ENCODE measurements around the gene PSMB10. TPM values are rescaled to one million over a fixed set of nuclear protein-coding genes. Genes with fewer than 3 reads are reported as not detected.
A peak's percentile ranks its signal among the peaks of the same experiment; 100 is the strongest.
"Not testable (repeated sequence)": the region's sequence is repeated elsewhere in the genome, so short reads cannot be mapped to it uniquely, and the experiment has no call there.

Gene PSMB10
- total RNA-seq, 2 experiments from 2014 or later = 257 to 275 TPM

DNA sequence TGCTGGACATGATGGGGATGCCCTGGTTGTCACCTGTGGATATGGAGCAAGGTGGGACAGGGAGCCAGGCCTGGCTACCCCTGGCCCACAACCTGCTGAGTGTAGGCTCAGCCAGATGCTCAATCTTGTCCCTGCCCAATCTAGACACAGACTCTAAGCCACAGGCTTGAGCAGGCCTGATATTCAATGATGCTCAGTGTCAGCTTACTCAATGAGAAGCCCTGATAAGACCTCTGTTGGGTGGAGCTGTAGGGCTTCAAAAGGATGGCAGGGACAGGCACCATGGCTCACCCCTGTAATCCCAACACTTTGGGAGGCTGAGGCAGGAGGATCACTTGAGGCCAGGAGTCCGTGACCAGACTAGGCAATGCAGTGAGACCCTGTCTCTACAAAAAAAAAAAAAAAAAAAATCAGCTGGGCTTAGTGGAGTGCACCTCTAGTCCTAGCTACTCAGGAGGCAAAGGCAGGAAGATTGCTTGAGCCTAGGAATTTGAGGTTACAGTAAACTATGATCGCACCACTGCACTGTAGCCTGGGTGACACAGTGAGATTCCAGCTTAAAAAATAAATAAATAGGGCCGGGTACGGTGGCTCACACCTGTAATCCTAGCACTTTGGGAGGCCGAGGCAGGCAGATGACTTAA lies 3.9 kb upstream of the PSMB10 start:
- H3K27ac Mint-ChIP-seq = peak overlapping the region; percentile 83
- peaks cover 40% of the 10 kb centered on the region for H3K4me1 Mint-ChIP-seq (ENCODE audit: low read depth)
- no peaks in the 10 kb centered on the region for H3K27me3 Mint-ChIP-seq (ENCODE audit: low read depth)
- ATAC-seq (no peak), DNase-seq (no peak)
- H3K9me3 Mint-ChIP-seq (ENCODE audit: insufficient read depth) = no peaks in the 10 kb centered on the region
- ChIA-PET CTCF (interaction anchor here (0.6 to 5.5 kb wide), 13 partner anchors 9 to 378 kb away, joined by 3 to 27 read pairs (median 4); partner anchors contain the start of gene CTRL), POLR2A (interaction anchor here (0.6 to 1.4 kb wide), 4 partner anchors 59 to 1332 kb away, joined by 3 to 4 read pairs (median 4); partner anchors contain the start of genes DDX28, DPEP2 and DUS2)
- H3K4me3 Mint-ChIP-seq = no peak overlapping the region
- H3K36me3 Mint-ChIP-seq (ENCODE audit: low read depth) = peaks cover 45% of the 10 kb centered on the region

- POLR2A ChIA-PET = interaction anchor here (0.7 to 1.4 kb wide), 5 partner anchors 9 to 288 kb away, joined by 3 to 5 read pairs (median 4); partner anchors contain the start of genes DDX28, DPEP2 and DUS2
- H3K9me3 Mint-ChIP-seq (ENCODE audit: insufficient read depth) = no peaks in the 10 kb centered on the region
- peak overlapping the region; percentile 83 for H3K27ac Mint-ChIP-seq
- CTCF ChIA-PET = interaction anchor here (0.8 to 5.5 kb wide), 7 partner anchors 8 to 123 kb away, joined by 3 to 27 read pairs (median 5); partner anchors contain the start of gene CTRL
- H3K27me3 Mint-ChIP-seq (ENCODE audit: low read depth) = no peaks in the 10 kb centered on the region
- DNase-seq = peak; percentile 48
- H3K4me1 Mint-ChIP-seq (ENCODE audit: low read depth) = peaks cover 47% of the 10 kb centered on the region
- no peak for ATAC-seq
- peaks cover 49% of the 10 kb centered on the region for H3K36me3 Mint-ChIP-seq (ENCODE audit: low read depth)
- peak overlapping the region; percentile 25 for H3K4me3 Mint-ChIP-seq
Observed at GRCh38 chr16:67939507-67940445, 3.1 kb upstream of the PSMB10 start.

DNA sequence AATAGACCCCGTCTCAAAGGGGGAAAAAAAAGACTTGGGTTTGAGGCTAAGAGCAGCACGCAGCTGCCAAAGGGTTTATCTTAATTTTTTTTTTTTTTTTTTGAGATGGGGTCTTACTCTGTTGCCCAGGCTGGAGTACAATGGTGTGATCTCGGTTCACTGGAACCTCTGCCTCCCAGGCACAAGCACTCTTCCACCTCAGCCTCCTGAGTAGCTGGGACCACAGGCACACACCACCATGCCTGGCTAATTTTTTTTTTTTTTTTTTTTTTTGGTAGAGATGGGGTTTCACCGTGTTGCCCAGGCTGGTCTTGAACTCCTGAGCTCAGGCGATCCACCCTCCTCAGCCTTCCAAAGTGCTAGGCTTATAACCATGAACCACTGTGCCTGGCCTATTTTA lies 1.1 kb upstream of the PSMB10 start:
- POLR2A ChIA-PET = interaction anchor here (0.7 to 3.8 kb wide), 6 partner anchors 13 to 136 kb away, joined by 3 to 25 read pairs (median 13); partner anchors contain the start of genes DDX28 and DUS2
- Mint-ChIP-seq H3K4me3 (peak overlapping the region; percentile 100), H3K4me1 (ENCODE audit: low read depth) (peaks cover 60% of the 10 kb centered on the region), H3K36me3 (ENCODE audit: low read depth) (peaks cover 59% of the 10 kb centered on the region), H3K27ac (peak overlapping the region; percentile 99)
- CTCF ChIA-PET = interaction anchor here (0.8 to 3.8 kb wide), 2 partner anchors 103 to 121 kb away, joined by 3 to 24 read pairs; no protein-coding TSS in a partner anchor
- not testable (repeated sequence) for H3K27me3 Mint-ChIP-seq (ENCODE audit: low read depth); H3K9me3 Mint-ChIP-seq (ENCODE audit: insufficient read depth); DNase-seq; ATAC-seq

- H3K27me3 Mint-ChIP-seq (ENCODE audit: low read depth) = no peaks in the 10 kb centered on the region
- ATAC-seq = peak; percentile 66
- peak overlapping the region; percentile 99 for H3K27ac Mint-ChIP-seq
- H3K36me3 Mint-ChIP-seq (ENCODE audit: low read depth) = peaks cover 62% of the 10 kb centered on the region
- DNase-seq = peak; percentile 93
- no peaks in the 10 kb centered on the region for H3K9me3 Mint-ChIP-seq (ENCODE audit: insufficient read depth)
- POLR2A ChIA-PET = interaction anchor here (0.6 to 3.8 kb wide), 26 partner anchors 8 to 156 kb away, joined by 3 to 25 read pairs (median 6); partner anchors contain the start of genes DDX28, DPEP2, DUS2 and EDC4
- CTCF ChIA-PET = interaction anchor here (0.8 to 4.0 kb wide), 10 partner anchors 8 to 456 kb away, joined by 3 to 25 read pairs (median 4); partner anchors contain the start of genes ATP6V0D1, CARMIL2, NFATC3 and NRN1L
- peaks cover 58% of the 10 kb centered on the region for H3K4me1 Mint-ChIP-seq (ENCODE audit: low read depth)
- peak overlapping the region; percentile 100 for H3K4me3 Mint-ChIP-seq
Observed at GRCh38 chr16:67936880-67937605, 393 bp upstream of the PSMB10 start.

GRCh38 chr16:67935402-67936123 lies 1.1 kb downstream of the PSMB10 start:
- peaks cover 58% of the 10 kb centered on the region for H3K36me3 Mint-ChIP-seq (ENCODE audit: low read depth)
- ATAC-seq = peak; percentile 85
- H3K4me3 Mint-ChIP-seq = peak overlapping the region; percentile 100
- H3K9me3 Mint-ChIP-seq (ENCODE audit: insufficient read depth) = no peaks in the 10 kb centered on the region
- CTCF ChIA-PET = interaction anchor here (0.6 to 4.0 kb wide), 20 partner anchors 16 to 328 kb away, joined by 3 to 25 read pairs (median 4); partner anchors contain the start of genes CARMIL2, NFATC3, NRN1L and SLC7A6
- H3K27ac Mint-ChIP-seq = peak overlapping the region; percentile 99
- POLR2A ChIA-PET = interaction anchor here (0.6 to 3.8 kb wide), 33 partner anchors 10 to 388 kb away, joined by 3 to 25 read pairs (median 6); partner anchors contain the start of genes CTCF, DDX28, DPEP2 and DUS2
- peak; percentile 98 for DNase-seq
- peaks cover 44% of the 10 kb centered on the region for H3K4me1 Mint-ChIP-seq (ENCODE audit: low read depth)
- no peaks in the 10 kb centered on the region for H3K27me3 Mint-ChIP-seq (ENCODE audit: low read depth)

DNA sequence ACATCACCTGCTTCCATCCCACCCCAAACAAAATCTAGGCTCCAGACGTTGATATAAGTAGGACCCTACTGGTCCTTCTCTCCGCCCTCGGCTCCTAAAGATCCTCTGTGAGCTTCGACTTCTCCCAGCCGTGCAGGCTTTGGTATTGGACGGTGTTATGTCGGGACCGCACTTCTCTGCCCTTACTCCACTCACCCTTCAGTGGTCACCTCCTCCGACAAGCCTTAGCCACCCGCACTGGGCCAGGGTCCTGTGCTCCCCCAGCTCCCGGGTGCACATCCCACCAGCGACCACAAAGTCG lies 1.6 kb downstream of the PSMB10 start:
- ChIA-PET CTCF (interaction anchor here (0.6 to 4.0 kb wide), 15 partner anchors 16 to 329 kb away, joined by 3 to 25 read pairs (median 4); partner anchors contain the start of genes NFATC3 and SLC7A6), POLR2A (interaction anchor here (0.7 to 3.8 kb wide), 25 partner anchors 10 to 373 kb away, joined by 3 to 25 read pairs (median 8); partner anchors contain the start of genes CTCF, DDX28, DPEP2 and DUS2)
- ATAC-seq = no peak
- Mint-ChIP-seq H3K4me3 (peak overlapping the region; percentile 100), H3K4me1 (ENCODE audit: low read depth) (peaks cover 39% of the 10 kb centered on the region), H3K36me3 (ENCODE audit: low read depth) (peaks cover 56% of the 10 kb centered on the region), H3K9me3 (ENCODE audit: insufficient read depth) (no peaks in the 10 kb centered on the region), H3K27ac (peak overlapping the region; percentile 99), H3K27me3 (ENCODE audit: low read depth) (no peaks in the 10 kb centered on the region)
- no peak for DNase-seq

DNA sequence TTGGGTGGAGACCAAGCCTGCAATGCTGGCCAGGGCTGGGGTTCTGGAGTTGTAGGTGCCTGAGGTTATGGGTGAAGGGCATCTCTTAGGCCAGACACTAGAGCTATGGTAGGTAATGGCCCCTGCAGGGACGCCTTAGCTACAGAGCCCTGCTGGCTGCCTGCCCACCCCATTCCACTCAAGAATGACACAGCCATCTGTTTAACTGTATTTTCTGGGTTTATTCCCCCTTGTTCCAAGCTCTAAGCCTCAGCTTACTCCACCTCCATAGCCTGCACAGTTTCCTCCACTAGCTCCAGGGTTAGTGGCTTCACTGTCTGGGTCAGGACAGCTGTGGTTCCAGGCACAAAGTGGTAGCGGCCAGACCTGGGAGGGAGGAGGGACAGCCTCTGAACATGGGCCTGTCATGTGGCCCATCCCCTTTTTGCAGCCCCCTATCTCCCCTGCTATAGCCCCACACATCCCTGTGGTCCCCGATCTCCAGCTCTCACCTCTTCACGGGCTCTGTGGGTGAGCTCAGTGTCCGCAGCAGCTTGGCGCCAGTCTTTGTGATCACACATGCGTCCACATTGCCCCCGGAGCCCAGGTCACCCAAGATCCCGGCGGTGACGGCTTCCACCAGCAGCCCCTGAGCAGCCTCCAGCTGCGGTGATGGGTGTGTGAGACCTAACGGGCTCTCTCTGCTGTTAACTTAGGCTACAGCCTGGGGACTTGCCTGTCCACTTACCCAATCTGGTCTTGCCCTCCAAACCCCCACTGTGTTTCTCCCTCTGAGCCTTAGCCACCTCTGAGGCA lies 2.1 kb downstream of the PSMB10 start:
- H3K4me3 Mint-ChIP-seq = peak overlapping the region; percentile 100
- DNase-seq = no peak
- peak overlapping the region; percentile 99 for H3K27ac Mint-ChIP-seq
- no peak for ATAC-seq
- H3K36me3 Mint-ChIP-seq (ENCODE audit: low read depth) = peaks cover 55% of the 10 kb centered on the region
- no peaks in the 10 kb centered on the region for H3K27me3 Mint-ChIP-seq (ENCODE audit: low read depth)
- CTCF ChIA-PET = interaction anchor here (1.0 to 4.0 kb wide), 7 partner anchors 51 to 261 kb away, joined by 3 to 25 read pairs (median 4); no protein-coding TSS in a partner anchor
- POLR2A ChIA-PET = interaction anchor here (0.7 to 3.8 kb wide), 15 partner anchors 10 to 373 kb away, joined by 3 to 25 read pairs (median 6); partner anchors contain the start of genes CTCF, LCAT, NFATC3 and PSKH1
- H3K9me3 Mint-ChIP-seq (ENCODE audit: insufficient read depth) = no peaks in the 10 kb centered on the region
- peaks cover 33% of the 10 kb centered on the region for H3K4me1 Mint-ChIP-seq (ENCODE audit: low read depth)

GRCh38 chr16:67933805-67934204 lies 2.8 kb downstream of the PSMB10 start:
- H3K9me3 Mint-ChIP-seq (ENCODE audit: insufficient read depth) = no peaks in the 10 kb centered on the region
- H3K27ac Mint-ChIP-seq = no peak overlapping the region
- H3K36me3 Mint-ChIP-seq (ENCODE audit: low read depth) = peaks cover 52% of the 10 kb centered on the region
- ATAC-seq (no peak), DNase-seq (no peak)
- CTCF ChIA-PET = interaction anchor here (1.0 to 4.0 kb wide), 3 partner anchors 107 to 129 kb away, joined by 3 to 25 read pairs (median 24); no protein-coding TSS in a partner anchor
- no peak overlapping the region for H3K4me3 Mint-ChIP-seq
- POLR2A ChIA-PET = interaction anchor here (0.7 to 3.8 kb wide), 6 partner anchors 18 to 88 kb away, joined by 3 to 25 read pairs (median 4); partner anchors contain the start of gene PSKH1
- H3K27me3 Mint-ChIP-seq (ENCODE audit: low read depth) = no peaks in the 10 kb centered on the region
- H3K4me1 Mint-ChIP-seq (ENCODE audit: low read depth) = peaks cover 27% of the 10 kb centered on the region

DNA sequence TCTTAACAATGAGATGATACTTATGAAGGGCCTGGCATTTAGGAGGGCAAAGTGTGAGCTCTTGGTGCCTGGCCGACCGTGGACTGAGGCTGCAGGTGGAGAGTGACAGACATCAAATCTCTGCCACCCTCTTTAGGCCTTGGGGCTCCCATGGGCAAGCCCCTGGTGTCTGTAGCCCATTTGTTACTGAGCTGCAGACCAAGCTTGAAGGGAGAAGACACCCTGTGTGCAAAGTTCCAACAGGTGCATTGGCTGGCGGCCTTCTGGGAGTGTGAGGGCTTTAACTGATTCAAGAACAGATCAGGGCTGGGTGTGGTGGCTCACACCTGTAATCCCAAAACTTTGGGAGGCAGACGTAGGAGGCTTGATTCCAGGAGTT lies 4.2 kb downstream of the PSMB10 start:
- H3K9me3 Mint-ChIP-seq (ENCODE audit: insufficient read depth) = no peaks in the 10 kb centered on the region
- ChIA-PET POLR2A (interaction anchor here (0.6 kb wide), 1 partner anchor 21 kb away, joined by 4 read pairs; no protein-coding TSS in a partner anchor), CTCF (interaction anchor here (1.1 to 2.9 kb wide), 2 partner anchors 49 to 214 kb away, joined by 3 to 12 read pairs; no protein-coding TSS in a partner anchor)
- peak overlapping the region; percentile 55 for H3K27ac Mint-ChIP-seq
- no peak overlapping the region for H3K4me3 Mint-ChIP-seq
- no peak for DNase-seq
- no peaks in the 10 kb centered on the region for H3K27me3 Mint-ChIP-seq (ENCODE audit: low read depth)
- no peak for ATAC-seq
- H3K36me3 Mint-ChIP-seq (ENCODE audit: low read depth) = peaks cover 52% of the 10 kb centered on the region
- H3K4me1 Mint-ChIP-seq (ENCODE audit: low read depth) = peaks cover 27% of the 10 kb centered on the region

Measured in activated CD8-positive, alpha-beta T cell treated with anti-CD3 and anti-CD28 coated beads, Interleukin-2, amount 10 ng/mL, durations not matched to agents 7 days and 5 days (primary cell).